Suppressor macrophage treated with lipopolysaccharide for 1 hour (primary cell): ENCODE measurements around the gene ALS2CL.

Source experiments
- DNase-seq, 3 donors: peaks; one replicate each; pipeline ENCODE4 v3.0.0-alpha.2; 2020 to 2022

ALS2CL gene

GRCh38 chr3:46701181-46701939 lies 7.9 kb upstream of the ALS2CL start, which contains the start of gene TMIE:
Gene TMIE, plus strand, starts transcription at chr3:46701392. Its CDS starts 96 bp downstream, at chr3:46701488.
- DNase-seq: no peak

- DNase-seq: no peak
Observed at GRCh38 chr3:46700772-46701171, 7.3 kb upstream of the ALS2CL start.

DNA sequence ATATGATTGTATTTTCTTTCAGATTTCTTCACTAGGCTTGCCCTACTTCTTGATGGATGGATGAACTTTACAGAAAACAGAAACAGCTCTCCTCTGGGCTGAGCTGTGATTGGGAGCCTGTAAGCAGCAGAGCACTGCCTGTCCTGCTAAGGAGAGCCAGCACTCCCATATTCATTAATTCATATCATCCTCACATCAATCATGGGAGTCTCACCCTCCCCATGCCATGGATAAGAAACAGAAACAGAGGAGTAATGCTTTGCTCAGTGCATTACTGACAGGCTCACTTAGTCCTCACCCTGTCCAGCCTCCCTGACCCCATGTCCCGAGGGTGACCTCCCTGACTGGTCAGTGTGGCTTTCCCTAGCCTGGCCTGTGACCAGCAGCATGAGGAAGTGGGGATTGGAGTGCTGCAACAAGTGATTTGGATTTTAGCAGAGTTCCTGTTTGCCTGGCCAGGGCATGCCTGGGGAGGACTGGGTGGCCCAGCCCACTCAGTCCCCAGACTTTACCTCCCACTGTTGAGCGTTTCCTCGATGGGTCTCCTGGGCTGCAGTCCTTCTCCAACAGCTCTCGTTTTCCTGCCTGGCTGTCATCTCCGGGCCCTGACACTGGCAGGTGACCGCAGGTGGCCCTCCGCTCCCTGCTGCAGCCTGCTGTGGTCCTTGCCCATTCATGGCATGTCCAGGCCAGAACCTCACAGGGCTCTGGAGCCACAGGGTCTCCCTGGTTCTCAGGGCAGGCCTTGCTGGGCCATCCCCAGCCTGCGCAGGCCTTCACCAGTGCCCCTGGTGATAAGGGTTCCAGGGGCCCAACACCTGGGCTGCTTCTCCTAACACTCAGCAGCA lies 6.4 kb upstream of the ALS2CL start:
- DNase-seq: peak; percentile 92 to 94 (median 92)

GRCh38 chr3:46695962-46696894 lies 2.7 kb upstream of the ALS2CL start:
- DNase-seq: peak in 2 of 3 donors; percentile 46 to 62

DNA sequence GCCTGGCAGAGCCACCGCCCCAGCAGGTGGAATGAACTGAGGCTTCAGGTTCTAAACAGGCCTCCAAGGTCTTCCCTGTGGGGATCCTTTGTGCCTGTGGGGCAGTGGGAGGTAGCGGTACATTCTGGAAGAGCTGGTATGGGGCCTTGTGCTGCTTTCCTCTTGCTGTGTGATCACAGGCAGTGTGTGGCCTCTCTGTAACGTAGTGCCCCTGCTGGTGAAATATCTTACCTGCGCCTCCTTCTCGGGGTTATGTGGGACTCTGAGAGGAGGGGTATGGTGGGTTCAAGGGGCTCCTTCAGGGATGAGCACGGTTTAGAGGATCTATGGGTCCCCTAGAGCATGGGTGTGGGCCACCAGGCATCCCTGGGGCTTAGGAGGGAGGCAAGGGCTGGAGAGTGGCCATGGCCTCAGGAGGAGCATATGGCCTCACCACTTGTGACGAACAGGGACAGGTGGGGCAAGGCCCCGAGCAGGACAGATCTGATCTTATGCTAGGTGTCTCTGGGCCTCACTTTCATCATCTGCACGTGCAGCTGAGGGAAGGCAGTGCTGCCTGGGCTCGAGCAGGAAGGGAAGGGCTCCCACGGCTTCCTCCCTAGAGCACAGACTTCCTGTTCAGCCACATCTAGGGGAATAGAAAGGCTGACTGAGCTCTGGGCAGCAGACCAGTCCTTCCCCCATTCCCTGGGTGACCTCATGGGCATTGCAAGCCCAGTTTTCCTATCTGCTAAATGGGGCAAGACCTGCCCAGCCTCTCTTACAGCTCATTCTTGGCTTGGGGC lies 1.9 kb upstream of the ALS2CL start:
- DNase-seq: peak; percentile 93 to 97 (median 95)

DNA sequence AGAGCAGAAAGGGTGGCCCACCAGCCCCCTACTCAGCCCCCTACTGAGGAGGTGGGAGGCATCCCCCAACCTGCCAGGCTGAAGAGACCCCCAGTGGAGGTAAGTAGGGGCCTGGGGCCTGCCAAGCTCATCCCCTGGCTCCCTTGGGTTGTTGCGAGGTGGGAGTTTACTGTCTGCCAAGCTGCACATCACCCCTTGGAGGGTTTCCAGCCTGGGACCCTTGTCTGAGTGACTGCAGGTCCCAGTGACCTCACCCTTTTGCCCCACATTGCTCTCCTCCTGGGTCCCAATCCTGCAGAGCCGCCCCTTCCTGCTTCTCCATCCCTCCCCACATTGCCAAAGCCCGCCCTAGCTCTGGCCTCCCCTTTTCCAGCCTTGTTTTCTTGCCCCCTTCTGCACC lies 1.0 kb upstream of the ALS2CL start:
- no peak for DNase-seq

DNA sequence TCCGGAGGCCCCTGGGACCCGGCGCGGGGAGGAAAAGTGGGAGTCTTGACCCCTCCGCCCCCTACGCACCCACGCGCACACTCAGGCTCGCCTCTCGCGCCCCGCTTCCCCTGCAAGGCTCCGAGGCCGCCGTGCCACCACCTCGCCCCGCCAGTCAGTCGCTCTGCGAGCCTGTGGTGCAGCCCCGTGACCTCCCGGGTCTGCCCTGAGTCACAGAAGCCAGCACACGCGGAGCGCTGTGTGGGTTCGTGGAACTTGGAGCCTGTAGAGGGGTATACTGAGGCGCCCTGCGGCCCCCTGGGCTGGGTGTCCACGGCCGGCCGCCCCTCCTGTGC lies 380 bp upstream of the ALS2CL start:
- peak; percentile 77 to 89 (median 86) for DNase-seq

DNA sequence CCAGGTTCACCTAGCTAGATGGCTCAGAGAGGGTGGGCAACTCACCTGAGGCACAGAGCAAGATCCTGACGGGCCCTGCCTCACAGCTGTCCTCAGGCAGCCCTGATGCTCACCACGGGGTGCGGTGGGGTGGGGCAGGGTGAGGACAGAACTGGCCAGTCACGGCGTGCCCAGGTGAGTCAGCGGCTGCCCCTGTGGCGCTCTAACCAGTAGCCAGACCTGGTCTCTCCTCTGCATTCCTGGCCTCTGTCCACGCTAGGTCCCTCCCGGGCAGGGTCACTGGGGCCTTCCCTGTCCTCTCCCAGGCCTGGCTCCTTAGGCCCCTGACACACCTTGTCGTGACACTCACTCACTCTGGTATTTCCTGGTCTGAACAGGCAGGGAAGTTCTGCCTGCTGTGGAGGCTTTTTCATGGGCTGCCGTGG lies 901 bp downstream of the ALS2CL start:
- DNase-seq: peak in 1 of 3 donors; percentile 32

- no peak for DNase-seq
Observed at GRCh38 chr3:46690798-46691197, 2.7 kb downstream of the ALS2CL start.

- no peak for DNase-seq
Observed at GRCh38 chr3:46685446-46685845, 8.0 kb downstream of the ALS2CL start.

DNA sequence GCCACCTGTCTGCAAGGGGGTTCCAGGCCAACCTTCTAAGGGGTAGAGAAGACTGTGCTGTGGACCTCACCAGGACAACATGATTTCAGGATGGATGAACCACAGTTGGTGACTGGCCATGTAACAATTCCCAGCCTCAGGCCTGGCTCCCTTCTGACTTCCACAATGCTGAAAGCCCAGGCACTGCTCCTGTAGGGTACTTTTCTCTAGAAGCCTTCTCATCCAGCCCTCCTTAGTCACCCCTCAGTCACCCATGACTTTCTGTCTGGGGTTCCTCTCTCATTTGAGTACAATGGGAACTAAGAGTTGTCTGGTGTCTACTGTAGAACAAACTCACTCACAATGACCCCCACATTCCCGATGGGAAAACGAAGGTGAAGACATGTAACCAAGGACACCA lies 8.6 kb downstream of the ALS2CL start:
- DNase-seq: peak; percentile 65 to 74 (median 68)

GRCh38 chr3:46682974-46683373 lies 10.5 kb downstream of the ALS2CL start:
- DNase-seq: no peak

GRCh38 chr3:46681856-46682540 lies 11.5 kb downstream of the ALS2CL start:
- DNase-seq: peak; percentile 72 to 80 (median 76)

DNA sequence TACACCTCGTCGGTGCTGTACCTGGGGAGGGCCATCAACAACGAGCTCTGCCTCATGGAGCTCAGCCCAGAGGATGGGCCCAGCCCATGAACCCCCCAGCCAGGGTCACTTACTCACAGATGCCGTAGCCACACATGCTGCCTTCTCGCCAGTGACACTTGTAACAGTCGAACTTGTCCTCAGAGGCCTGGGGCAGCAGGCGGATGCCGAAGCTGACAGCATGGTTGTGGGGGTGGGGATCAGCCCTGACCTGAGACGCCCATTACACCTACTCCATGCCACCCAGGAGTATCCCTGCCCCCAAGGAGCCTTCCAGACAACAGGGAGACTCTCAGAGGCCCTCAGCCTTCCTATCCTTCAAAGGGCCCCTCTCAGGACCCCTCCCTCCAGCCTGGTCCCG lies 12.1 kb downstream of the ALS2CL start:
- no peak for DNase-seq

DNA sequence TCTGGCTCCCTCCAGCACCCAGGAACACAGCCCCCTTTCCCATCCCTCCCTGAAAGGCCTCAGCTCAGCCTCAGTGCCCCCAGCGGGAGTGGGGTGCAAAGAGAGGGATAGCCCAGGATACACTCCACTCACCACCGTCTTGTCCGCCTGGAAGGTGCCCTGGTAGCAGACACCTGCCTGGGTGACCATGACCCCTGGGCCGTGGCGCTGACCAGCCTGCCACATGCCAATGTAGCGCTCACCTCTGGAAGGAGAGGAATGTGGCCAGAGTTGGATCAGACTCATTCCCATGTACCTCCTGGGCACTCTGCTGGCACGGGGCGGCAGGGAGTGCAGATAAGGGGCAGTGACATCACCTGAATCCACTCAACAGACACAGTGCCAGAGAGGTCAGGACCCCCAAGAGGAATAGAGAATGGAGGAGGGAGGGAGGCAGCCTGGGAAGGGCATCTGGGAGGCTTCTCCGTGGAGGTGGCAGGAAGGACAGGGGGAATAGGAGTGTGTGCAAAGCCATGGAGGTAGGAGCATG lies 13.1 kb downstream of the ALS2CL start:
- DNase-seq: no peak

DNA sequence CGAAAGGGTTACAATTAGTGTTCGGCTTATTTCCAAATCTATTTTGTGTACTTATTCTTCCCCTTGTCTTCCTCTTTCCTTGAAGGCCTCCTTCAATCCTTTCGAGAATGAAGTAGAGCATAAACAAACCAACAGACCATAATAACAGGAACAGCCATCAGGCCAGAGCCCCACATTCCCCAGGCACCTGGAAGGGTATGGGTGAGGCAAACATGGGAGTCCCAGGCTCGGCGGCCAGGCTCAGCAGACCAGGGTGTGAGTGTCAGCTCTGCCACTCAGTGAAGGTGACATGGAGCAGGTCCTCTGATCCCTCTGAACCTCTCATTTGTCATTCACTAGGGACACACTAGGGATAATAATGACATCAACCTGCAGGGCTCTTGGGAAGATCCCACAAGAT lies 13.8 kb downstream of the ALS2CL start:
- DNase-seq: no peak

- no peak for DNase-seq
Observed at GRCh38 chr3:46678280-46678679, 15.2 kb downstream of the ALS2CL start.

GRCh38 chr3:46677411-46677726 lies 16.1 kb downstream of the ALS2CL start:
- peak in 2 of 3 donors; percentile 15 to 50 for DNase-seq

DNA sequence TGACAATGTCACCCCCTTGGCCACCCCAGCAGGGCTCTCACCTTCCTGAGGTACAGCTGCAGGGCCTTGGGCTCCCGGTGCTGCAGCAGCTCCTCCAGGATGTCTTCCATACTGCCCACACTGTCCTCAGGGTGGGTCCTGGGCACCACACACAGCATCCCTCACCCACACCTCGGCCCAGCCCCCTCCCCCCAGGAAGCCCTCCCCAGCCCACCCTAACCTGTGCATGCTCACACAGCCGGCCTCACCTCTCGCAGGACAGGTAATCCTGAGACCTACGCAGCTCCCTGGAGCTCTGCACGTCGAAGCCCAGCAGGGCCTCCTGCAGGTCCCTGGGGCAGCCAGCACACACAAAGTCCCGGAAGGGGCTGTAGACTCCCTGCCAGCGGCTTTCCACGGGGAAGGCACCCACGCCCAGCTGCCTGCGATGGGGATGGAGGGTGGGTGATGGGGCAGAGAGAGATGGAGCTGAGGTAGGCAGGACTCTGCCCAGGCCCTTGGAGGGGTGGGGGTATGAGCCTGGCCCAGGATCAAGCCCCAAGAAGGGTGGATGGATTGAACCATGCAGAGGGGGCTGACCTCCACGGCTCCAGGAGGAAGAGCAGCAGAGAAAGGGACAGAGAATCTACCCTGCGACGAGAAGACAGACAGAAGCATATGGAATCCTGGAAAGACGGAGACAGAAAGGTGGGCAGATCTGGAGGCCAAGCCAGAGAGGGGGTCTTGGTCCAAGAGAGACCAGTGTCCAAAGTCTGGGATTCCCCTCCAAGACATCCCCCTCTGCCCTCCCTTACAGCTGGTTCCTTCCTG lies 16.7 kb downstream of the ALS2CL start:
- DNase-seq: no peak

GRCh38 chr3:46675843-46676567 lies 17.5 kb downstream of the ALS2CL start:
- no peak for DNase-seq
